Measurements from ENCODE around the gene HNF4A. TPM values are rescaled to one million over a fixed set of nuclear protein-coding genes. Genes with fewer than 3 reads are reported as not detected.

Gene HNF4A
- total RNA-seq, 1 experiment from 2014 or later, result 0.15 TPM

GRCh38 chr20:44390280-44390679 lies 34.8 kb downstream of the HNF4A start:
- ATAC-seq, result no peak
- POLR2A ChIA-PET, result no interaction called here
- Mint-ChIP-seq H3K36me3 (no peaks in the 10 kb centered on the region), H3K4me3 (no peak overlapping the region), H3K27ac (no peak overlapping the region), H3K9me3 (no peaks in the 10 kb centered on the region), H3K27me3 (ENCODE audit: low read depth) (peaks cover 13% of the 10 kb centered on the region), H3K4me1 (peaks cover 7% of the 10 kb centered on the region)
- TF ChIP-seq TEAD4 (CRISPR knock-in tag; IDR thresholded peaks at IDR 0.05) (no peak), GRHL2 (CRISPR knock-in tag; IDR thresholded peaks at IDR 0.05; ENCODE audit: insufficient replicate concordance, severe bottlenecking) (no peak), NFYB (CRISPR knock-in tag; conservative IDR thresholded peaks at IDR 0.05; ENCODE audit: low read depth) (no peak), PRRX2 (CRISPR knock-in tag; IDR thresholded peaks at IDR 0.05) (no peak), HMGXB4 (CRISPR knock-in tag; IDR thresholded peaks at IDR 0.05) (no peak), PRDM15 (CRISPR knock-in tag; IDR thresholded peaks at IDR 0.05) (no peak), ZNF671 (CRISPR knock-in tag; IDR thresholded peaks at IDR 0.05) (no peak), FOXK1 (CRISPR knock-in tag; IDR thresholded peaks at IDR 0.05) (no peak), GABPB1 (CRISPR knock-in tag; IDR thresholded peaks at IDR 0.05) (no peak), E2F1 (CRISPR knock-in tag; IDR thresholded peaks at IDR 0.05) (no peak), ZNF532 (CRISPR knock-in tag; IDR thresholded peaks at IDR 0.05; ENCODE audit: borderline replicate concordance) (no peak), AFF4 (CRISPR knock-in tag; IDR thresholded peaks at IDR 0.05; ENCODE audit: borderline replicate concordance) (no peak)
- TF ChIP-seq, protein P1, sequence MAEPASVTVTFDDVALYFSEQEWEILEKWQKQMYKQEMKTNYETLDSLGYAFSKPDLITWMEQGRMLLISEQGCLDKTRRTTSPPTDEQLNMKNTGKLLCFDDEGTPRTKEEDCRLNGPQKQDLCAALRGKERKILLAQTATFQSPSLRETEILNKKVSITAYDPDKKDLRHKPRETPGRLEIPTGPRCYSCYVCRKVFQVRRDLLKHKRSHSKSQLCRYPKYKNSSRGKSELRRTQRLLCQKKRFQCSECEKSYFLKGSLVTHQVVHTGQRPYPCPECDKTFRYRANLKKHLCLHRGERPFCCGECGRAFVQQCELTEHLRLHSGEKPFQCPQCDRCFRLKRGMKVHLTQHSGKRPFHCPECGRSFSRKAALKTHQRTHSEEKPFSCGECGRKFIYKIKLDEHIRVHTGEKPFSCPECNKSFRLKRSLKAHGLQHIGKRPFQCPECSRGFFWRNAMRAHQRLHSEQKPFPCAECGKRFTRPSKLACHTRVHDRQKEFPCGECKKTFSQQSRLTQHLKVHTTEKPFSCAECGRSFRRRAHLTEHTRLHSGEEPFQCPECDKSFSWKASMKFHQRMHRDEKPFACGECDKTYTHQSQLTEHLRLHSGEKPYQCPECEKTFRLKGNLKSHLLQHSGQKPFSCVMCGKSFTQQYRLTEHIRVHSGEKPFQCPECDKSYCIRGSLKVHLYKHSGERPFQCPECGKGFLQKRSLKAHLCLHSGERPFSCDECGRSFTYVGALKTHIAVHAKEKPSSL (CRISPR knock-in tag; conservative IDR thresholded peaks at IDR 0.05), result no peak
- CTCF ChIA-PET, result interaction anchor here (0.5 to 4.7 kb wide), 4 partner anchors 10 to 220 kb away, joined by 3 to 40 read pairs (median 18); no protein-coding TSS in a partner anchor
- no peak for DNase-seq (ENCODE audit: low spot score)
